ENCODE data around the gene RIN3. TPM values are rescaled to one million over a fixed set of nuclear protein-coding genes. Genes with fewer than 3 reads are reported as not detected.

Gene RIN3
- total and polyA plus RNA-seq, 4 donors, result 5.0 to 15.6 (median 9.0) TPM

- TF ChIP-seq CTCF (IDR thresholded peaks at IDR 0.05; ENCODE audit: low read depth, low read length, missing input control), result no peak
Measured at GRCh38 chr14:92497391-92497790, 16.2 kb upstream of the RIN3 start (continued).

GRCh38 chr14:92499234-92499633, 14.3 kb upstream of the RIN3 start:
- WGBS, result 94% methylated on average over 3 of the region's 3 CpGs
- Histone ChIP-seq H3K9ac (ENCODE audit: low read depth in 1 of 2, low read length in 2 of 2) (no peak overlapping the region), H3K36me3 (ENCODE audit: control insufficient read depth in 4 of 4, insufficient read depth in 3 of 4, low read depth in 1 of 4, low read length in 3 of 4) (no peaks in the 10 kb centered on the region), H3K27me3 (ENCODE audit: control insufficient read depth in 4 of 4, insufficient read depth in 4 of 4, low read length in 3 of 4) (no peaks in the 10 kb centered on the region), H3K4me1 (ENCODE audit: control insufficient read depth in 4 of 4, insufficient read depth in 4 of 4, low read length in 3 of 4) (peaks cover 0 to 5% (median 0%) of the 10 kb centered on the region in 4 donors), H3K27ac (ENCODE audit: low read depth in 1 of 2, low read length in 2 of 2) (no peak overlapping the region), H3K4me3 (ENCODE audit: low read depth in 1 of 3, low read length in 3 of 3) (no peak overlapping the region), H3K9me3 (ENCODE audit: control insufficient read depth in 4 of 4, low read length in 3 of 4) (no peaks in the 10 kb centered on the region)
- TF ChIP-seq YY1 (IDR thresholded peaks at IDR 0.05) (no peak), FOXA2 (IDR thresholded peaks at IDR 0.05) (no peak), RAD21 (IDR thresholded peaks at IDR 0.05) (no peak), FOXA1 (IDR thresholded peaks at IDR 0.05) (no peak), HNF4A (conservative IDR thresholded peaks at IDR 0.05) (no peak), NR2F2 (IDR thresholded peaks at IDR 0.05) (no peak), GABPA (IDR thresholded peaks at IDR 0.05 in 1 of 2, conservative IDR thresholded peaks at IDR 0.05 in 1 of 2) (no peak), RXRA (IDR thresholded peaks at IDR 0.05) (no peak)
- DNase-seq (ENCODE audit: low spot score), result no peak

- no peaks in the 10 kb centered on the region for H3K36me3 ChIP-seq (ENCODE audit: control insufficient read depth in 4 of 4, insufficient read depth in 3 of 4, low read depth in 1 of 4, low read length in 3 of 4)
- H3K9me3 ChIP-seq (ENCODE audit: control insufficient read depth in 4 of 4, low read length in 3 of 4), result no peaks in the 10 kb centered on the region
- H3K27me3 ChIP-seq (ENCODE audit: control insufficient read depth in 4 of 4, insufficient read depth in 4 of 4, low read length in 3 of 4), result no peaks in the 10 kb centered on the region
- no peak for DNase-seq (ENCODE audit: low spot score)
- H3K9ac ChIP-seq (ENCODE audit: low read depth in 1 of 2, low read length in 2 of 2), result no peak overlapping the region
- WGBS, result 94% methylated on average over 6 of the region's 6 CpGs
- H3K27ac ChIP-seq (ENCODE audit: low read depth in 1 of 2, low read length in 2 of 2), result no peak overlapping the region
- no peak overlapping the region for H3K4me3 ChIP-seq (ENCODE audit: low read depth in 1 of 3, low read length in 3 of 3)
- peaks cover 0 to 5% (median 0%) of the 10 kb centered on the region in 4 donors for H3K4me1 ChIP-seq (ENCODE audit: control insufficient read depth in 4 of 4, insufficient read depth in 4 of 4, low read length in 3 of 4)
- TF ChIP-seq TAF1 (conservative IDR thresholded peaks at IDR 0.05), result no peak
Measured at GRCh38 chr14:92500491-92500941, 13.1 kb upstream of the RIN3 start.

GRCh38 chr14:92501891-92502351, 11.7 kb upstream of the RIN3 start:
- no peak overlapping the region for H3K27ac ChIP-seq (ENCODE audit: low read depth in 1 of 2, low read length in 2 of 2)
- no peak for DNase-seq (ENCODE audit: low spot score)
- H3K4me1 ChIP-seq (ENCODE audit: control insufficient read depth in 4 of 4, insufficient read depth in 4 of 4, low read length in 3 of 4), result peaks cover 0 to 5% (median 0%) of the 10 kb centered on the region in 4 donors
- no peaks in the 10 kb centered on the region for H3K36me3 ChIP-seq (ENCODE audit: control insufficient read depth in 4 of 4, insufficient read depth in 3 of 4, low read depth in 1 of 4, low read length in 3 of 4)
- H3K9me3 ChIP-seq (ENCODE audit: control insufficient read depth in 4 of 4, low read length in 3 of 4), result no peaks in the 10 kb centered on the region
- no peaks in the 10 kb centered on the region for H3K27me3 ChIP-seq (ENCODE audit: control insufficient read depth in 4 of 4, insufficient read depth in 4 of 4, low read length in 3 of 4)
- 86% methylated on average over 5 of the region's 5 CpGs for WGBS
- H3K9ac ChIP-seq (ENCODE audit: low read depth in 1 of 2, low read length in 2 of 2), result no peak overlapping the region
- no peak overlapping the region for H3K4me3 ChIP-seq (ENCODE audit: low read depth in 1 of 3, low read length in 3 of 3)
- no peak for TF ChIP-seq FOXA2 (IDR thresholded peaks at IDR 0.05)
- no peak for TF ChIP-seq RAD21 (IDR thresholded peaks at IDR 0.05)
- TF ChIP-seq REST (IDR thresholded peaks at IDR 0.05), result no peak
- TF ChIP-seq ZBTB33 (IDR thresholded peaks at IDR 0.05), result no peak
- no peak for TF ChIP-seq YY1 (IDR thresholded peaks at IDR 0.05)
- no peak for TF ChIP-seq CTCF (IDR thresholded peaks at IDR 0.05; ENCODE audit: low read depth, low read length, missing input control)
- TF ChIP-seq HNF4G (IDR thresholded peaks at IDR 0.05), result no peak
- no peak for TF ChIP-seq TAF1 (conservative IDR thresholded peaks at IDR 0.05)
- no peak for TF ChIP-seq NR2F2 (IDR thresholded peaks at IDR 0.05)
- TF ChIP-seq JUND (IDR thresholded peaks at IDR 0.05), result no peak
- TF ChIP-seq RXRA (IDR thresholded peaks at IDR 0.05), result no peak
- TF ChIP-seq EGR1 (IDR thresholded peaks at IDR 0.05; ENCODE audit: low read depth in 2 of 2), result no peak
- TF ChIP-seq ATF3 (IDR thresholded peaks at IDR 0.05), result no peak
- no peak for TF ChIP-seq GABPA (IDR thresholded peaks at IDR 0.05 in 1 of 2, conservative IDR thresholded peaks at IDR 0.05 in 1 of 2)
- no peak for TF ChIP-seq FOXA1 (IDR thresholded peaks at IDR 0.05)

Data from liver (tissue), 9 donors.